Stimulated activated CD8-positive, alpha-beta memory T cell treated with anti-CD3 and anti-CD28 coated beads, Interleukin-4, amount 100 ng/mL, for 24 hours (primary cell): ENCODE results near the gene PRR4.

ENCODE experiments used
- DNase-seq: peaks from one replicate; pipeline ENCODE4 v3.0.0-alpha.2; 2020; ENCODE audit warnings: low read depth

PRR4 gene

DNA sequence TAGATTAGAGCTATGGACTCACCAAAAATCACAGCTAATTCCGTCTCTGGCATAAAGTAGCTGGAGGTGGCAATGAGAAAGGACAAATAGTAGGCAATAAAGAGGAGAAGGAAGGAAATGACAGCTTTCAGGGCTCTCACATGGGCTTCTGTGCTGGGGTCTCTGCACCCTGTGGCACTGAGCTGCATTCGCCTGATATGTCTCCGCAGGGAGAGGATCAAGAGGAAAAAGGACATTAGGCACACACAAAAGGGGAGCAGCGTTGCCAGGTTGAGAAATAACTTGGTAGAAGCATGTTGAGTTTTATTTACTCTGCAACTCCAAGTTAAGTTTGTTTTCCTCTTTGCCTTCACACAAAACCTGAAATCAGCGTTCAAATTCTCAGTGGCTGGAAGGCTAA is 47.5 kb downstream of the PRR4 start:
- DNase-seq, result no peak
